DND-41 (cell line): ENCODE results near the gene PAPPA.

Source experiments
- ATAC-seq: fragments of 200-7000 bp; cut with Tn5 transposase; 3 replicates; pipeline ENCODE4 v1.9.1; 2021; ENCODE audit warnings: low read depth; ENCODE audit not compliant: insufficient read depth
- DNase-seq: peaks from one replicate; pipeline ENCODE4 v3.0.0-alpha.2; 2020
- H2AFZ ChIP-seq: 2 replicates; pipeline ENCODE4 v1.6.0; 2012; ENCODE audit warnings: low read depth, low read length
- H3K27ac ChIP-seq: 2 replicates; pipeline ENCODE4 v1.5.1; 2012; ENCODE audit warnings: low read length, inconsistent platforms
- H3K27me3 ChIP-seq: fragments of 200-600 bp; sonication (generic); 2 replicates; pipeline ENCODE4 v1.6.0; 2012; ENCODE audit warnings: low read length, mild to moderate bottlenecking, inconsistent platforms; ENCODE audit not compliant: insufficient read depth, poor library complexity
- H3K36me3 ChIP-seq: 2 replicates; pipeline ENCODE4 v1.5.1; 2012; ENCODE audit warnings: low read length, inconsistent platforms; ENCODE audit not compliant: insufficient read depth
- H3K4me1 ChIP-seq: 2 replicates; pipeline ENCODE4 v1.5.1; 2012; ENCODE audit warnings: mild to moderate bottlenecking, low read length; ENCODE audit not compliant: insufficient read depth
- H3K4me2 ChIP-seq: 2 replicates; pipeline ENCODE4 v1.6.0; 2012; ENCODE audit warnings: mild to moderate bottlenecking, moderate library complexity, low read length, inconsistent platforms; ENCODE audit not compliant: insufficient read depth
- H3K4me3 ChIP-seq, 2 experiments: fragments of 200-600 bp in 1 of 2; shearing (Covaris generic) in 1 of 2; 2 replicates each; pipeline ENCODE4 v1.5.1; 2012 to 2016; ENCODE audit warnings: inconsistent platforms in 2 of 2, low read length in 2 of 2, mild to moderate bottlenecking in 2 of 2, low read depth in 1 of 2, moderate library complexity in 1 of 2
- H3K79me2 ChIP-seq: 2 replicates; pipeline ENCODE4 v1.6.0; 2012; ENCODE audit warnings: low read length, inconsistent platforms; ENCODE audit not compliant: insufficient read depth
- H3K9ac ChIP-seq: 2 replicates; pipeline ENCODE4 v1.6.0; 2012; ENCODE audit warnings: low read depth, mild to moderate bottlenecking, inconsistent platforms, low read length, moderate library complexity
- H3K9me3 ChIP-seq: 2 replicates; pipeline ENCODE4 v1.5.1; 2012; ENCODE audit warnings: low read length, moderate library complexity, mild to moderate bottlenecking, inconsistent platforms; ENCODE audit not compliant: insufficient read depth, severe bottlenecking
- H4K20me1 ChIP-seq: 2 replicates; pipeline ENCODE4 v1.6.0; 2012; ENCODE audit warnings: low read length; ENCODE audit not compliant: insufficient read depth
- CTCF ChIP-seq: IDR thresholded peaks from 2 replicates; pipeline ENCODE4 v1.5.1; 2012; ENCODE audit warnings: borderline replicate concordance, low read length, moderate library complexity, mild to moderate bottlenecking; ENCODE audit not compliant: poor library complexity, severe bottlenecking; ENCODE audit errors: extremely low read depth
- EZH2 ChIP-seq: IDR thresholded peaks from 3 replicates; pipeline ENCODE4 v1.6.1; 2012; ENCODE audit warnings: borderline replicate concordance, low read depth, mild to moderate bottlenecking, moderate library complexity, low read length, inconsistent platforms; ENCODE audit not compliant: severe bottlenecking

Gene PAPPA

GRCh38 chr9:116387934-116388698 is 234.5 kb downstream of the PAPPA start:
- no peak overlapping the region for H2AFZ ChIP-seq
- no peaks in the 10 kb centered on the region for H3K27me3 ChIP-seq
- H3K36me3 ChIP-seq: no peaks in the 10 kb centered on the region
- H3K9me3 ChIP-seq: no peaks in the 10 kb centered on the region
- no peak overlapping the region for H3K9ac ChIP-seq
- DNase-seq: no peak
- ATAC-seq: no peak
- no peaks in the 10 kb centered on the region for H3K4me1 ChIP-seq
- no peak overlapping the region for H3K27ac ChIP-seq
- H3K4me2 ChIP-seq: no peak overlapping the region
- H3K4me3 ChIP-seq: no peak overlapping the region
- TF ChIP-seq EZH2 (no peak), CTCF (no peak)
- H3K79me2 ChIP-seq: no peaks in the 10 kb centered on the region
- H4K20me1 ChIP-seq: no peaks in the 10 kb centered on the region

GRCh38 chr9:116389541-116390302 is 236.1 kb downstream of the PAPPA start:
- no peak for DNase-seq

GRCh38 chr9:116390303-116391228 is 237.0 kb downstream of the PAPPA start:
- Histone ChIP-seq H3K4me2 (no peak overlapping the region), H3K27ac (no peak overlapping the region), H3K4me3 (no peak overlapping the region), H4K20me1 (no peaks in the 10 kb centered on the region), H3K36me3 (no peaks in the 10 kb centered on the region), H3K9me3 (no peaks in the 10 kb centered on the region), H2AFZ (no peak overlapping the region), H3K27me3 (no peaks in the 10 kb centered on the region), H3K79me2 (no peaks in the 10 kb centered on the region), H3K4me1 (no peaks in the 10 kb centered on the region), H3K9ac (no peak overlapping the region)
- no peak for TF ChIP-seq EZH2
- TF ChIP-seq CTCF: no peak
- DNase-seq (no peak), ATAC-seq (no peak)

More at GRCh38 chr9:116389541-116390302, 236.1 kb downstream of the PAPPA start:
- H3K9me3 ChIP-seq: no peaks in the 10 kb centered on the region
- H3K9ac ChIP-seq: no peak overlapping the region
- no peaks in the 10 kb centered on the region for H4K20me1 ChIP-seq
- no peaks in the 10 kb centered on the region for H3K79me2 ChIP-seq
- H3K4me2 ChIP-seq: no peak overlapping the region
- H3K27me3 ChIP-seq: no peaks in the 10 kb centered on the region
- H3K36me3 ChIP-seq: no peaks in the 10 kb centered on the region
- H2AFZ ChIP-seq: no peak overlapping the region
- TF ChIP-seq CTCF (no peak), EZH2 (no peak)
- H3K4me1 ChIP-seq: no peaks in the 10 kb centered on the region
- H3K27ac ChIP-seq: no peak overlapping the region
- H3K4me3 ChIP-seq: no peak overlapping the region
- ATAC-seq: no peak
